Stomach (tissue), 4 donors: ENCODE data around the gene EPHB1.

Experiments used
- EP300 ChIP-seq: sonication (generic); formaldehyde crosslinking; IDR thresholded peaks from one replicate; pipeline ENCODE4 v1.6.1; 2017; ENCODE audit warnings: antibody characterized with exemption
- POLR2A ChIP-seq, 4 donors: fragments of 450-650 bp; IDR thresholded peaks; one replicate each; pipeline ENCODE4 v1.6.1; 2016; ENCODE audit warnings: antibody characterized with exemption in 4 of 4, control low read depth in 2 of 4, mild to moderate bottlenecking in 1 of 4, moderate library complexity in 1 of 4
- POLR2AphosphoS5 ChIP-seq, 3 donors: sonication (generic); formaldehyde crosslinking; IDR thresholded peaks; one replicate each; pipeline ENCODE4 v1.6.1; 2016; ENCODE audit warnings: antibody characterized with exemption in 3 of 3
- TF ChIP-seq, protein P1 (sequence below), 7 experiments: fragments of 450-650 bp in 4 of 7; fragments of 200-600 bp in 3 of 7; sonication (generic) in 3 of 7; IDR thresholded peaks; one replicate each; pipeline ENCODE4 v1.5.1; 2016 to 2019; ENCODE audit warnings: antibody characterized with exemption in 7 of 7, control low read depth in 2 of 7, mild to moderate bottlenecking in 1 of 7

DNA sequence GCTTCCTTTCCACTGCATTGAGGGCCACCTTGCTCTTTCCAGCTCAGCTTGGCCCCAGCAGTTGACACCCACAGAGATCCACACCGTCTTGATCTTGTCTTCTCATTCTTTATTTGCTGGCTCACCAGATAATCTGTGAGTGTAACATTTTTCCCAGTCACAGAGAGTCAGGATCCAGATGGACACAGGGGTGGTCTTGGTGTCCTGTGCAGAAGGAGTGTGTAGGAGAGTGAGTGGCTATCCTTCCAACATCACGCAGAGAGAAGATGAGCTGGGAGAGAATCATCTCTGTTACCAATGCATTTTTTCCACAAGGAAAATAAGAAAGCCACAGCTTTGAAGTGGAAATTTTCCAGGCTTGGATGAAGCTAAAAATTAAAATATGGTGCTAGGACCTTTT lies 100.1 kb downstream of the EPHB1 start:
- TF ChIP-seq, protein P1, sequence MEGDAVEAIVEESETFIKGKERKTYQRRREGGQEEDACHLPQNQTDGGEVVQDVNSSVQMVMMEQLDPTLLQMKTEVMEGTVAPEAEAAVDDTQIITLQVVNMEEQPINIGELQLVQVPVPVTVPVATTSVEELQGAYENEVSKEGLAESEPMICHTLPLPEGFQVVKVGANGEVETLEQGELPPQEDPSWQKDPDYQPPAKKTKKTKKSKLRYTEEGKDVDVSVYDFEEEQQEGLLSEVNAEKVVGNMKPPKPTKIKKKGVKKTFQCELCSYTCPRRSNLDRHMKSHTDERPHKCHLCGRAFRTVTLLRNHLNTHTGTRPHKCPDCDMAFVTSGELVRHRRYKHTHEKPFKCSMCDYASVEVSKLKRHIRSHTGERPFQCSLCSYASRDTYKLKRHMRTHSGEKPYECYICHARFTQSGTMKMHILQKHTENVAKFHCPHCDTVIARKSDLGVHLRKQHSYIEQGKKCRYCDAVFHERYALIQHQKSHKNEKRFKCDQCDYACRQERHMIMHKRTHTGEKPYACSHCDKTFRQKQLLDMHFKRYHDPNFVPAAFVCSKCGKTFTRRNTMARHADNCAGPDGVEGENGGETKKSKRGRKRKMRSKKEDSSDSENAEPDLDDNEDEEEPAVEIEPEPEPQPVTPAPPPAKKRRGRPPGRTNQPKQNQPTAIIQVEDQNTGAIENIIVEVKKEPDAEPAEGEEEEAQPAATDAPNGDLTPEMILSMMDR (IDR thresholded peaks at IDR 0.05) = no peak
- TF ChIP-seq POLR2AphosphoS5 (IDR thresholded peaks at IDR 0.05) (no peak), POLR2A (IDR thresholded peaks at IDR 0.05) (no peak), EP300 (no peak)
